BLaER1 treated with 17β-estradiol and CSF1 and Interleukin-3, amounts not matched to agents 10 nM and 100 nM (cell line): ENCODE results near the gene PSENEN.

ENCODE experiments used
- H3K27ac ChIP-seq, 11 experiments: shearing (Covaris generic); formaldehyde crosslinking; 2 replicates each; pipeline ENCODE4 v1.8.1; 2022
- H3K27me3 ChIP-seq, 11 experiments: shearing (Covaris generic); formaldehyde crosslinking; 2 replicates each; pipeline ENCODE4 v1.8.1; 2022
- H3K36me3 ChIP-seq, 11 experiments: shearing (Covaris generic); formaldehyde crosslinking; 2 replicates each; pipeline ENCODE4 v1.8.1; 2022
- H3K4me1 ChIP-seq, 10 experiments: shearing (Covaris generic); formaldehyde crosslinking; 2 replicates each; pipeline ENCODE4 v1.8.1; 2022
- H3K4me2 ChIP-seq, 11 experiments: shearing (Covaris generic); formaldehyde crosslinking; 2 replicates each; pipeline ENCODE4 v1.8.1; 2022
- H3K4me3 ChIP-seq, 10 experiments: shearing (Covaris generic); formaldehyde crosslinking; 2 replicates each; pipeline ENCODE4 v1.8.1; 2022
- H3K9ac ChIP-seq, 11 experiments: shearing (Covaris generic); formaldehyde crosslinking; 2 replicates each; pipeline ENCODE4 v1.8.1; 2022
- H3K9me3 ChIP-seq, 11 experiments: shearing (Covaris generic); formaldehyde crosslinking; replicated peaks in 1 of 11; 2 replicates each; pipeline ENCODE4 v1.8.1; 2022
- H4K20me1 ChIP-seq, 11 experiments: shearing (Covaris generic); formaldehyde crosslinking; 2 replicates each; pipeline ENCODE4 v1.8.1; 2022
- Cebpa-rat ChIP-seq, 11 experiments: shearing (Covaris generic); IDR thresholded peaks; 2 replicates each; pipeline ENCODE4 v1.8.1; 2022

The PSENEN gene

DNA sequence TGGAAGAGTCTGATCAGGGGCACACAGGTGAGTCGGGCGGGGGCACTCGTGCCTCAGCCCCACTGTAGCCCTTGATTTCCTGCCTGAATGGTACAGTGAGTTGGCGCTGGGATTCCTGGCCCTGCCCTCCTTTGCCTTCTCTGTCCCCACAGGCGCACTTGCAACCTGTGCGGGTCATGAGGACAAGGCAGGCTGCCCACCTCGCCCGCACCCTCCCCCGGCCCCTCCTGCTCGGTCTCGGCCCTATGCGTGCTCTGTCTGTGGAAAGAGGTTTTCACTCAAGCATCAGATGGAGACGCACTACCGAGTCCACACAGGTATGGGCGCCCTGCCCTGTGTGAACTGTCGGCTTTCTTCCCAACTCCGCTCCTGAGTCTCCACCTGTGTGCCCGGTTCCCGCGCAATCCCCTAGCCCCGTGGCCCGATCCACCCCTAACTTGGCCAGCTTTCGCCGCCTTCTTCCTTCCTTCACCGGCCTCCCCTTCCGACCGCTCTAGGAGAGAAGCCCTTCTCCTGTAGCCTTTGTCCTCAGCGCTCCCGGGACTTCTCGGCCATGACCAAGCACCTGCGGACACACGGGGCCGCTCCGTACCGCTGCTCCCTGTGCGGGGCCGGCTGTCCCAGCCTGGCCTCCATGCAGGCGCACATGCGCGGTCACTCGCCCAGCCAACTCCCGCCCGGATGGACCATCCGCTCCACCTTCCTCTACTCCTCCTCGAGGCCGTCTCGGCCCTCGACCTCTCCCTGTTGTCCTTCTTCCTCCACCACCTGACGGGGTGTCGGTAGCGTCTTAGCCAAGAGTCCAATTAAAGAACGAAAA, 29.3 kb upstream of the PSENEN start:
- H3K36me3 ChIP-seq = peaks cover 8 to 19% (median 17%) of the 10 kb centered on the region in 11 experiments
- H3K4me1 ChIP-seq = peaks cover 41 to 68% (median 65%) of the 10 kb centered on the region in 10 experiments
- peak overlapping the region; percentile 27 to 96 (median 93); a peak in 21 of 22 replicates for H3K27ac ChIP-seq
- peaks cover 20 to 55% (median 25%) of the 10 kb centered on the region in 11 experiments; a peak in 21 of 22 replicates for H4K20me1 ChIP-seq
- H3K9ac ChIP-seq = peak overlapping the region; percentile 92 to 98 (median 95)
- H3K9me3 ChIP-seq = no peaks in the 10 kb centered on the region
- TF ChIP-seq Cebpa-rat (IDR thresholded peaks at IDR 0.05) = no peak
- no peaks in the 10 kb centered on the region for H3K27me3 ChIP-seq
- H3K4me2 ChIP-seq = peak overlapping the region; percentile 91 to 100 (median 98)
- H3K4me3 ChIP-seq = peak overlapping the region; percentile 73 to 98 (median 90)

DNA sequence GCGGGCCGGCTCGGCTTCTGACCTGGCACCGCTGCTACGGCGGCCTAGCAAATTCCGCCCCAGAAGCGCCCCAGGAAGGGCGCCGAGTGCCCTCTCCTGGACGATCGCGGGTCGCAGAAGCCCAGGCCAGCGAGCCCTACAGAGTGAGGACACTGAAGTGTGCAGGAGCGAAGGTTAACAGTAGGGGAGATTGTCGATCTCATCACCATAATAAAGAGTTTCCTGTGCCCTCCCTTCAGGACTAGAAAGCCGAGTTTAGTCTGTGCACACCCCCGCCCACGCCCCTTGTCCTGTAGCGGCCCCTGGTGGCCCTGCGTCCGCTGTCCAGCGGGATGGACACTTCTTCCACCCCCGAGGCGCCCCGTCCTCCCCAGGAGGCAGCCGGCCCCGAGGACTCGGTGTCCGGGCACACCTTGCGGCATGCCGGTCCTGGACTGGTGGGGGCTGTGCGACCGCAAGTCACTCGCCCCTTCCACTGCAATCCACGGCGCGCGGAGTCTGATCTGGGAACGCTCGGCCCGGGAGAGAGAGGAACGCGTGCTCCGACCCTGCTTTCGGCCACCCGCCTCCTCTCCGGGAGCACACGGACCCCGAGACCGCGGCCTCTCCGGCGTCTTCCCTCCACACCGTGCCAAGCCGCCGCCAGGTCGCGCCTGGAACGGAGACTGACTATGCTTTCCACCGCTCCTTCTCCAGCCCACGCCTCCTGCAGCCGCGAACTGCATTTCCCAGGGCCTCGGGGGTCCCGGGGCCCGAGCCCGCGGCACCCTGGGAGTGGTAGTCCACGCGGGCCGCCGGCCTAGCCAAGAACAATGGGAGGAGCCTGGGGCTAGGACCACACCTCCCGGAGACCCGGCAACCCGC, 28.4 kb upstream of the PSENEN start:
- H3K4me3 ChIP-seq = peak overlapping the region; percentile 73 to 98 (median 90)

DNA sequence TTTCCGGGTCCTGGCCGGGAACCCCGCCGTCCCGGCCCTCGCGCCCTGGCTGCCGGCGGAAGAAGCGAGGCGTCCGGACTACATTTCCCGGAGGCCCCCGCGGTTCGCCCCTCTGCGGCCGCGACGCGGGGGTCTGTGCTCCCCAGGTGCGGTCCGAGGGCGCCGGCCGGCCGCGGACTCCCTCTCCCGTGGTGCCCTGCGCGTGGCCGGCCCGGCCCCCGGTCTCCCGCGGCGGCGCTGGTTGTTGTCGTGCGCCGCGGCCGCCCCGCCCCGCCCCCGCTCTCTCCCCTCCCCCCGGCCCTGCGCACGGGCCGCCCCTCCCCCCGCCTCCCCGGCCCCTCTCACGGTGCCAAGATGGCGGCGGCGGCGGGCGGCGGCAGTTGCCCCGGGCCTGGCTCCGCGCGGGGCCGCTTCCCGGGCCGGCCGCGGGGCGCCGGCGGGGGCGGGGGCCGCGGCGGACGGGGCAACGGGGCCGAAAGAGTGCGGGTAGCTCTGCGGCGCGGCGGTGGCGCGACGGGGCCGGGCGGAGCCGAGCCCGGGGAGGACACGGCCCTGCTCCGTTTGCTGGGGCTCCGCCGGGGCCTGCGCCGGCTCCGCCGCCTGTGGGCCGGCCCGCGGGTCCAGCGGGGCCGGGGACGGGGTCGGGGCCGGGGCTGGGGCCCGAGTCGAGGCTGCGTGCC, 27.6 kb upstream of the PSENEN start, which contains the start of gene KMT2B:
KMT2B (plus strand) TSS at position 339 of the 680 bp plus-strand sequence; CDS start at position 355, 16 bp downstream.
- H4K20me1 ChIP-seq = peaks cover 36 to 71% (median 41%) of the 10 kb centered on the region in 11 experiments; a peak in 21 of 22 replicates
- TF ChIP-seq Cebpa-rat (IDR thresholded peaks at IDR 0.05) = no peak
- H3K27ac ChIP-seq = peak within 1 kb of the TSS; percentile 86 to 96 (median 93)
- H3K9ac ChIP-seq = peak within 1 kb of the TSS; percentile 92 to 98 (median 95)
- no peaks in the 10 kb centered on the region for H3K27me3 ChIP-seq
- H3K36me3 ChIP-seq = peaks cover 23 to 35% (median 33%) of the 10 kb centered on the region in 11 experiments
- H3K9me3 ChIP-seq = no peaks in the 10 kb centered on the region
- peak within 1 kb of the TSS; percentile 73 to 98 (median 90) for H3K4me3 ChIP-seq
- peak within 1 kb of the TSS; percentile 92 to 100 (median 98) for H3K4me2 ChIP-seq
- H3K4me1 ChIP-seq = peaks cover 32 to 52% (median 49%) of the 10 kb centered on the region in 10 experiments

More for the DNA sequence above, 28.4 kb upstream of the PSENEN start:
- peak overlapping the region; percentile 86 to 96 (median 93) for H3K27ac ChIP-seq
- H3K27me3 ChIP-seq = no peaks in the 10 kb centered on the region
- H3K4me1 ChIP-seq = peaks cover 40 to 60% (median 57%) of the 10 kb centered on the region in 10 experiments
- TF ChIP-seq Cebpa-rat (IDR thresholded peaks at IDR 0.05) = no peak
- peaks cover 28 to 63% (median 34%) of the 10 kb centered on the region in 11 experiments; a peak in 21 of 22 replicates for H4K20me1 ChIP-seq
- H3K4me2 ChIP-seq = peak overlapping the region; percentile 91 to 100 (median 98)
- H3K9me3 ChIP-seq = no peaks in the 10 kb centered on the region
- H3K36me3 ChIP-seq = peaks cover 15 to 27% (median 25%) of the 10 kb centered on the region in 11 experiments
- peak overlapping the region; percentile 92 to 98 (median 95) for H3K9ac ChIP-seq

DNA sequence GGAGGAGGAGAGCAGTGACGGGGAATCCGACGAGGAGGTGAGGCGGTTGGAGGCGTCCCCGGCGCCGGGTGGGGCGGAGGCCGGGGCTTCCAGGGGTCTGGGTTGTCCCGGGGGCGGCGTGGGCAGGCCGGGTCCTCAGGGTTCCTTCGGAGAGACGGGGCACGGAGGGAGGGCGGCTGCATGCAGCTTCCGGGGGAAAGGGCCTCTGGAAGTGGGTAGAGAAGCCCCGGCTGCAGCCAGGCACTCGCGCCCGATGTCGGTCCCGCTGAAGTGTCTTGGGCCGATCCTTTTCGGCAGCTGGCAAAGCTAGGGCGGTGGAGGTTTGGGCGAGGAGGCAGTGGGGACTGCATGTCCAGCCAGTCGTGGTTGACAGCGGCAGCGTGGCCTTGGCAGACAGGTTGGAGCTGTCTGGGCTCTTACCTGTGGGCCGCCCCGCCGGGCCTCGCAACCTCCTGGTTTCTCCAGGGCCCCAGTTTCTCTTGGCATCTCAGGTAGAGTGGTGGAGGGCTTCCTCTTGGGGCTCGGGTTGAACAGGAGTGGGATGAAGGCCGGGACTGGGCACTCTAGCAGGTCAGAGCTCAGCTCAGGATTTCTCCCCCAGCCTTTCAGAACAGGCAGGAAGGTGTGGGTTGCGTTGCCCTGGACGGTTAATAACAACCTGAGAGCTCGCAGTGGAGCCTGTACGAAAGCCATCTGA, 27.0 kb upstream of the PSENEN start:
- Histone ChIP-seq H3K9me3 (no peaks in the 10 kb centered on the region), H3K36me3 (peaks cover 30 to 42% (median 40%) of the 10 kb centered on the region in 11 experiments), H3K4me1 (peaks cover 26 to 45% (median 42%) of the 10 kb centered on the region in 10 experiments), H3K9ac (peak overlapping the region; percentile 92 to 98 (median 95)), H3K27ac (peak overlapping the region; percentile 86 to 96 (median 93)), H3K4me3 (peak overlapping the region; percentile 73 to 98 (median 90)), H4K20me1 (peaks cover 42 to 73% (median 48%) of the 10 kb centered on the region in 11 experiments; a peak in 21 of 22 replicates), H3K4me2 (peak overlapping the region; percentile 83 to 99 (median 94)), H3K27me3 (no peaks in the 10 kb centered on the region)
- no peak for TF ChIP-seq Cebpa-rat (IDR thresholded peaks at IDR 0.05)

DNA sequence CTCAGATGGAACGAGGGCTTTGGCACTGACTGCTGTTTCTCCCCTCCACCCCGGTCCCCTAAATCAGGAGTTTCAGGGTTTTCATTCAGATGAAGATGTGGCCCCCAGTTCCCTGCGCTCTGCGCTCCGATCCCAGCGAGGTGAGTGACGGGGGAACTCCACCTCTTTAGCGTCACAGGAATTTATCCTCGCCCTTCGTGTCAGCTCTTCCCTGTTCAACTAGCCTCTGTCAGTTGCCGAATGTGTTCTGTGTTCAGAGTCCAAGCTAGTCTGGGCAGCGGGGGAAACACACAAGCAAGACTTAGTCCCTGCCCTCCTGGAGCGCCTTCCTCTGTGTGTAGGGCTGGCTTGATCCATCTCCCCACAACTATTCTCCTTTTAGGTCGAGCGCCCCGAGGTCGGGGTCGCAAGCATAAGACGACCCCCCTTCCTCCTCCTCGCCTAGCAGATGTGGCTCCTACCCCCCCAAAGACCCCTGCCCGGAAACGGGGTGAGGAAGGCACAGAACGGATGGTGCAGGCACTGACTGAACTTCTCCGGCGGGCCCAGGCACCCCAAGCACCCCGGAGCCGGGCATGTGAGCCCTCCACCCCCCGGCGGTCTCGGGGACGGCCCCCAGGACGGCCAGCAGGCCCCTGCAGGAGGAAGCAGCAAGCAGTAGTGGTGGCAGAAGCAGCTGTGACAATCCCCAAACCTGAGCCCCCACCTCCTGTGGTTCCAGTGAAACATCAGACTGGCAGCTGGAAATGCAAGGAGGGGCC, 25.9 kb upstream of the PSENEN start:
- TF ChIP-seq Cebpa-rat (IDR thresholded peaks at IDR 0.05) = no peak
- peaks cover 41 to 53% (median 51%) of the 10 kb centered on the region in 11 experiments for H3K36me3 ChIP-seq
- no peaks in the 10 kb centered on the region for H3K27me3 ChIP-seq
- peak overlapping the region in 8 of 11 experiments; percentile 88 to 96 (median 93); a peak in 14 of 22 replicates for H3K27ac ChIP-seq
- peak overlapping the region; percentile 83 to 99 (median 94) for H3K4me2 ChIP-seq
- H4K20me1 ChIP-seq = peaks cover 52 to 80% (median 59%) of the 10 kb centered on the region in 11 experiments; a peak in 21 of 22 replicates
- H3K9me3 ChIP-seq = no peaks in the 10 kb centered on the region
- peak overlapping the region; percentile 73 to 98 (median 90) for H3K4me3 ChIP-seq
- peak overlapping the region; percentile 92 to 98 (median 95) for H3K9ac ChIP-seq
- peaks cover 26 to 35% (median 32%) of the 10 kb centered on the region in 10 experiments for H3K4me1 ChIP-seq

DNA sequence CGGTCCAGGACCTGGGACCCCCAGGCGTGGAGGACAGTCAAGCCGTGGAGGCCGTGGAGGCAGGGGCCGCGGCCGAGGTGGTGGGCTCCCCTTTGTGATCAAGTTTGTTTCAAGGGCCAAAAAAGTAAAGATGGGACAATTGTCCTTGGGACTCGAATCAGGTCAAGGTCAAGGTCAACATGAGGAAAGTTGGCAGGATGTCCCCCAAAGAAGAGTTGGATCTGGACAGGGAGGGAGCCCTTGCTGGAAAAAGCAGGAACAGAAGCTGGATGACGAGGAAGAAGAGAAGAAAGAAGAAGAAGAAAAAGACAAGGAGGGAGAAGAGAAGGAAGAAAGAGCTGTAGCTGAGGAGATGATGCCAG, 25.3 kb upstream of the PSENEN start:
- H3K4me1 ChIP-seq = peaks cover 24 to 29% (median 27%) of the 10 kb centered on the region in 10 experiments
- H3K9me3 ChIP-seq = no peaks in the 10 kb centered on the region
- H4K20me1 ChIP-seq = peaks cover 53 to 80% (median 65%) of the 10 kb centered on the region in 11 experiments; a peak in 21 of 22 replicates
- H3K4me3 ChIP-seq = peak overlapping the region in 2 of 10 experiments; percentile 83 to 90; a peak in 1 of 20 replicates
- H3K27me3 ChIP-seq = no peaks in the 10 kb centered on the region
- H3K36me3 ChIP-seq = peaks cover 46 to 59% (median 56%) of the 10 kb centered on the region in 11 experiments
- H3K27ac ChIP-seq = peak overlapping the region in 6 of 11 experiments; percentile 9 to 95 (median 88); a peak in 7 of 22 replicates
- H3K4me2 ChIP-seq = peak overlapping the region in 6 of 11 experiments; percentile 83 to 97 (median 94); a peak in 6 of 22 replicates
- peak overlapping the region in 10 of 11 experiments; percentile 93 to 98 (median 95); a peak in 16 of 22 replicates for H3K9ac ChIP-seq
- TF ChIP-seq Cebpa-rat (IDR thresholded peaks at IDR 0.05) = no peak

DNA sequence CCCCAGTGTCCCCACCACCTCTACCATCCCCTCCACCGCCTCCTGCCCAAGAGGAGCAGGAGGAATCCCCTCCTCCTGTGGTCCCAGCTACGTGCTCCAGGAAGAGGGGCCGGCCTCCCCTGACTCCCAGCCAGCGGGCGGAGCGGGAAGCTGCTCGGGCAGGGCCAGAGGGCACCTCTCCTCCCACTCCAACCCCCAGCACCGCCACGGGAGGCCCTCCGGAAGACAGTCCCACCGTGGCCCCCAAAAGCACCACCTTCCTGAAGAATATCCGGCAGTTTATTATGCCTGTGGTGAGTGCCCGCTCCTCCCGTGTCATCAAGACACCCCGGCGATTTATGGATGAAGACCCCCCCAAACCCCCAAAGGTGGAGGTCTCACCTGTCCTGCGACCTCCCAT, 24.8 kb upstream of the PSENEN start:
- H3K4me2 ChIP-seq = no peak overlapping the region
- H3K9me3 ChIP-seq = no peaks in the 10 kb centered on the region
- H3K4me1 ChIP-seq = peaks cover 19 to 24% (median 22%) of the 10 kb centered on the region in 10 experiments
- H3K9ac ChIP-seq = no peak overlapping the region
- peaks cover 53 to 80% (median 70%) of the 10 kb centered on the region in 11 experiments; a peak in 21 of 22 replicates for H4K20me1 ChIP-seq
- peaks cover 51 to 64% (median 61%) of the 10 kb centered on the region in 11 experiments for H3K36me3 ChIP-seq
- TF ChIP-seq Cebpa-rat (IDR thresholded peaks at IDR 0.05) = no peak
- H3K27me3 ChIP-seq = no peaks in the 10 kb centered on the region
- peak overlapping the region in 1 of 11 experiments; percentile 28; a peak in 1 of 22 replicates for H3K27ac ChIP-seq
- H3K4me3 ChIP-seq = no peak overlapping the region
